LNCAP (cell line): ENCODE data around the gene LAIR2.

Experiments
- CTCF ChIP-seq: fragments of 450-650 bp; IDR thresholded peaks from 2 replicates; pipeline ENCODE4 v1.5.1; 2017; ENCODE audit warnings: mild to moderate bottlenecking

LAIR2 gene

GRCh38 chr19:54470276-54470887 lies 32.2 kb upstream of the LAIR2 start:
- TF ChIP-seq CTCF, result no peak

DNA sequence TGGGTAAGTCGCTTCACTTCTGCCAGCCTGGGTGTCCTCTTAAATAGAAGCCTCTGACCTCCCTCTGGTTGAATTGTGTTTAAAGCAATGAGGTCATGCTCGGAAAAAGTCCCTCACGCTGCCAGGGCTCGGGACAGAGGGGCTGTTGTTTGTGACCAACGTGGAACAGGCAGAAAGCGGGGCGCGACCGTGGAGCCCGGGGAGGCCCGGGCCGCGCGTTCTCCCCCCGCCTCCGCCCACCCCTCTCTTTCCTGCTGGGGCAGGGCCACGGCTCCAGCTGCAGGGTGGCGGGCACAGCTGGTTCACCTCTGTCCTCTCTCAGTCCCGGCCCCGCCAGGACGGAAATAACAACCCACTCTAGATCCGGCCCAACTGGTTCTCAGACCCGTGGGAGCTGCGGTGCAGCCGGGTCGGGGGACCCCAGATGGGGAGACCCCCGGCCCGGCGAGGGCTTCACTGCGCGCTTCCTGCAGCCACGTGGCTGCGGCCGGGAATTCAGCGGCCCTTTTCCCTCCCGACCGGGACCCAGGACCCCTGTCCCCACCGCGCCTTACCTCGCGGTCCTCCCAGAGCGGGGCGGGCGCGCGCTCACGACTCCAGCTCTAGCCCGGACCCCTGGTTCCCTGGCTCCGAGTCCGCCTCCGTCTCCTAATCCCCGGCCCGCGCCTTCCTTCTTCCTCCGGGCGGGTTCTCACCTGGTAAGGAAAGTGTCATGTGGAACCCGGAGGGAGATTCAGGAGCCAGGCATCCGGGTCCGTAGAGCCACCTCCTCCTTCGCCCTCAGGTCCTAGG lies 31.4 kb upstream of the LAIR2 start:
- no peak for TF ChIP-seq CTCF

- no peak for TF ChIP-seq CTCF
These were observed 29.4 kb upstream of the LAIR2 start, which contains the start of gene CDC42EP5 for GRCh38 chr19:54473071-54473891. CDC42EP5 (minus strand) TSS chr19:54473296; CDS start chr19:54465547, 7,749 bp downstream.

DNA sequence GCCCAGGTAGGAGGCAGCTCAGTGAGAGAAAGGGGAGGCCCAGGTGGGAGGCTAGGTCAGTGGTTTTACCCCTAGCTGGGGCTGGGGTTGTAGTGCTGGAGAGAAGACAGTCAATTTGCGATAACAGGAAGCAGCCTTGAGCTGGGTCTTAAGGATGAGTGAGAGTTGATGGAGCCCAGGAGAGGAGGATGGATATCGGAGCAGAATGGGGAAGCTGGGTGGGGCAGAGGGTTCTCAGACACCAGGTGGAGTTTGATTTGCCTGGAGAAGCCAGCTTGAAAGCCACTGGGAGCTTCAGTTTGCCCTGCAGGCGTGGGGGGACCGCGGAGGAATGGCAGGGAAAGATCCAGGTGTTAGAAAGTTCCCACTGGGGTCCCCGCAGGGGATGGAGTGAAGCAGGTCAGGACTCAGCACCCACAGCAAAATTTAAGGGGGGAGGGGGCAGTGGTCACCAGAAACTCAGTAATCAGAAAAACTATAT lies 28.7 kb upstream of the LAIR2 start:
- no peak for TF ChIP-seq CTCF

DNA sequence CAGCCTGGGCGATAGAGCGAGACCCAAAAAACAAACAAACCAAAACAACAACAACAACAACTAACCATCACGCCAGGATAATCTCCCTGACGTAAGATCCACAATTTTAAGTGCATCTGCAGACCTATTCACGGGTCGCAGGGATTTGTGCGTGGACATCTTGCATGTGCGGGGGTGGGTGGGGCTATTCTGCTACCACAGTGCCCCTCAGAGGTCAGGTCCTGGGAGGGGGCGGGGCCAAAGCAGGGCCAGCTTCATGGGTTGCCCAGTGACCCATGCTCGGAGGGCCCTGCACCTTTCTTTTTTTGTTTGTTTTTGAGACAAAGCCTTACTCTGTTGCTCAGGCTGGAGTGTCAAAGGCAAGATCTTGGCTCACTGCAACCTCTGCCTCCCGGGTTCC lies 26.9 kb upstream of the LAIR2 start:
- TF ChIP-seq CTCF, result no peak

GRCh38 chr19:54477650-54478049 lies 25.0 kb upstream of the LAIR2 start:
- TF ChIP-seq CTCF, result no peak

DNA sequence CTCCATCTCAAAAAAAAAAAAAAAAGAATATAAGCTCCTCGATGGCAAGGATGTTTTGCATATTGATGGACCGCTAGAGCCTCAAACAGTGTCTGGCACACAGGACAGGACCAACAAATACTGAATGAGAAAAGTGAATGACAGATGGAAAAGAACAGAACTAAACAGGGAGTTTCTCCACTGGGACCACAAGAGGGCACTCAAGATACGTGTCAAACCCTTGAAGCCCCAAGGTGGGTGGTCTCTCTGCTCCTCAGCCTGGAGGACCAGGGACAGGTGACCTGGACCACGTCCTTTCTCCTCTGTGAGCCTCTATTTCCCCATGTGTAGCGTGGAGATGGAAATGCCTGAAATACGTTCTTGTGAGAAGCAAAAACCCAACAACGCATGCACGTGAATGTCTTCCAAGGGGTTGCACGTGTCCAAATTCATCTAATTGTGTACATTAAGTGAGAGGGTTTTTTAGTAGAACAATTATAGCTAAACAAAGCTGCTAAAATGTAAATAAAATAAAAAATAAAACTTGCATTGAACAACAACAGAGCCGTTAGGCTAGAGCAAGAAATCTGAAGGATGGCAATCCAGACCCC lies 23.9 kb upstream of the LAIR2 start:
- peak; percentile 74 for TF ChIP-seq CTCF
